GM12891 (cell line): Measurements from ENCODE around the gene ACTR10.

Source experiments
- POLR2A ChIP-seq: IDR thresholded peaks from 2 replicates; pipeline ENCODE4 v1.6.1; 2011; ENCODE audit warnings: low read depth, low read length, control low read depth
- SPI1 ChIP-seq: IDR thresholded peaks from 2 replicates; pipeline ENCODE4 v1.6.1; 2011; ENCODE audit warnings: low read depth, low read length, control low read depth
- TAF1 ChIP-seq: IDR thresholded peaks from 2 replicates; pipeline ENCODE4 v1.6.1; 2011; ENCODE audit warnings: low read depth, low read length, control low read depth

DNA sequence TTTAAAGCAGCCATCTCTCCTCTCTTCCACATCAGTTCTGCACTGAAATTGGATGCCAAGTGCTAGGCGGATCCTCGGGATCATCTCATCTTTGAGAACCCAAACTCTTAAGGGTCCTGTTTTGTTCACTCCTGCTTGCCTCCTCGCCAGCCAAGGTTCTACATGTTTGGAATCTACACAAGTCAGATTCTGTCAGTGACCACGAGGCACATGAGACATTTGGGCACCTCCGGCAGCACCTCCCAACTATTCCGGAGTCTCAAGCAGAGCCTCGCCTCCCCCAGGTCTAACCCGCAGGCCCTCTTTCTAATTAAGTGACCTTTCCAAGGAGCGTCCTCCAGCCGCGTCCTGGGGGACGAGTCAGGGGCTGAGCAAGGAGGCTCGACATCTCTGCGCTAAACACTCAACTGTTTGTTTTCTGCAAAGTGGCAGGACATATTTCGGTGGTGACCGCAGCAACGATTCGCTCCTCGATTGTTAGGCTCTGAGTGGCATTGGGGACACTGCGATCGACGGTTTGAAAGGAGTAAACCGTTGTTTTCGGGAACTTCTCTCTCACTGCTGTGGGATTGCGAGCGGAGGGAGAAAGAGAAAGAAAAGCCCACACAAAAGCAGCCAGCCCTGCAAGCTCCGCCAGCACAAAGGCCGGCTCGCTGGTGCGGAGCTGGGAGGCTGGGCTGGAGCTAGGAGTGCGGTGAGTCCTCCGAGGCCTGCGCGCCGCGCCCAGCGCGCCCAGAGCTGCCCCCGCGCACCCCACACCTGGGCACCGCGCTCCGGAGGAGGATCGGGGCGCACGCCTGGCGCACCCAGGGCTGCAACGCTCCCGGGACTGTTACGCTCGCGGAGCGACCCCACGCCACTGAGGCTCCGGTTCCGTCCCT, 48.6 kb upstream of the ACTR10 start:
- TF ChIP-seq TAF1 (no peak), POLR2A (no peak), SPI1 (no peak)
